Lower lobe of right lung (tissue), 2 donors: ENCODE measurements around the gene OSBPL2. TPM values are rescaled to one million over a fixed set of nuclear protein-coding genes. Genes with fewer than 3 reads are reported as not detected.

Source experiments
- ATAC-seq, 2 donors: fragments of 200-7000 bp; cut with Tn5 transposase; one replicate each; pipeline ENCODE4 v1.9.1; 2020 to 2022; ENCODE audit warnings: mild to moderate bottlenecking in 2 of 2, moderate library complexity in 2 of 2
- DNase-seq: peaks from one replicate; pipeline ENCODE4 v3.0.0-alpha.2; 2020
- H3K27ac ChIP-seq: fragments of 200-600 bp; one replicate; pipeline ENCODE4 v1.8.0; 2022
- H3K27me3 ChIP-seq: fragments of 200-600 bp; one replicate; pipeline ENCODE4 v1.8.0; 2022; ENCODE audit warnings: low read depth
- H3K36me3 ChIP-seq: fragments of 200-600 bp; one replicate; pipeline ENCODE4 v1.8.0; 2022; ENCODE audit warnings: mild to moderate bottlenecking
- H3K4me1 ChIP-seq: fragments of 200-600 bp; one replicate; pipeline ENCODE4 v1.8.0; 2022
- H3K4me3 ChIP-seq: fragments of 200-600 bp; one replicate; pipeline ENCODE4 v1.8.0; 2022; ENCODE audit warnings: mild to moderate bottlenecking
- H3K9me3 ChIP-seq: fragments of 200-600 bp; one replicate; pipeline ENCODE4 v1.8.0; 2022
- CTCF ChIP-seq: fragments of 200-600 bp; IDR thresholded peaks from one replicate; pipeline ENCODE4 v1.8.0; 2022; ENCODE audit warnings: antibody characterized with exemption, mild to moderate bottlenecking
- intact Hi-C: fragments of 100-400 bp; cut with DNase I; formaldehyde crosslinking; loops from one replicate; pipeline ENCODE4 v1.11.0; 2022
- total RNA-seq: library from RNA; stranded (reverse); fragmentation: NEBNext Ultra II Directional; extraction: Animal tissue kit (Norgen Biotek cat#: 25700); gene quantifications from one replicate; pipeline ENCODE4 v1.2.1, GENCODE V29; 2021
- donor health status: DM: no; HTN: yes; CAD: no; lungs with severe emphysema.

Gene OSBPL2
- total RNA-seq, 1 donor from 2014 or later = 56.0 TPM

DNA sequence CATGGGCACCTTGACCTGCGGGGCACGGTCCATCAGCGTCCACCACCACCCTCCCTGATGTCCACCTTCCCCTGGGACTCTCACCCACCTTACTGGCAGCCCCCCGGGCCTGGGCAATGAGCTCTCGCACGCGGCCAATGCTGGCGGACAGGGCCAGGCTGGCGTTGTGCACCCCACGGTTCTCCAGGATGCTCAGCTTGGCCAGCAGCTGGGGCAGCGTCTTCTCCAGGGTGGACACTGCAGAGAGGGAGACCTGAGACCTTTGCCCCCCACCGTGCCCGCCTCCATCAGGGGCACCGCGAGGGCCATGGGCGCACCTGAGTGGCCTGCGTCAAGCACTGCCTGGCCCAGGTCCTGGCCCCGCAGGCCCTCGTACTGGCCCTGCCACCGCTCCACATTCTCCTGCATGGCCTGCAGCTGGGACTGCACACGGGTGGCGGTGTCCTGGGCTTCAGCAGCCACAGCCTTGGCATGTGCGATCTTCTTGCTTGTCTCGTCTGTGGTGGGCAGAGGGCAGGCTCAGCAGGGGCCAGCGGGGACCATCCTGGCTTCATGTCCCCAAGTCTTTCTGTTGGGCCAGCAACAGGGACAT, 76.5 kb downstream of the OSBPL2 start:
- intact Hi-C loops = no loop called here
- Histone ChIP-seq H3K4me3 (no peak overlapping the region), H3K36me3 (peaks cover 88% of the 10 kb centered on the region), H3K27ac (no peak overlapping the region), H3K27me3 (no peaks in the 10 kb centered on the region), H3K9me3 (no peaks in the 10 kb centered on the region), H3K4me1 (no peaks in the 10 kb centered on the region)
- DNase-seq = no peak
- TF ChIP-seq CTCF = no peak
- ATAC-seq = no peak

DNA sequence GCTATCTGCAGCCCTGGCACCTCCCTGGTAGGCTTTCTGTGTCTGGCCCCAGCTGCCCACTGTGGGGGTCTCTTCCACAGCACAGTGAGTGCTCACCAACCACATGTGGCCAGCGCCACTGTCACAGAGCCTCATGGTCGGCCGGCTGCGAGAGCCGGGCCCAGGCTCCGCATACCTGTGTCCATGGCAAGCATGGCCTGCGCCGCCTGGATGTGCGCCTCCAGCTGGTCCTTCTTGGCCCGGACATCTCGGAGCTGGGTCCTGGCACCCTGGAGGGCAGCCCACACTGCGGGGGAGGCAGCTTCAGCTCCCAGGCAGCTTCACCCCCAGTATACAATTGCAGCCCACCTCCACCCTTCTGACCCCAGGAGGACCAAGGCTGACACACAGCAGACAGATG, 77.5 kb downstream of the OSBPL2 start:
- Histone ChIP-seq H3K4me1 (no peaks in the 10 kb centered on the region), H3K4me3 (no peak overlapping the region), H3K27me3 (no peaks in the 10 kb centered on the region), H3K27ac (no peak overlapping the region), H3K36me3 (peaks cover 88% of the 10 kb centered on the region), H3K9me3 (no peaks in the 10 kb centered on the region)
- ATAC-seq (no peak), DNase-seq (no peak)
- intact Hi-C loops = no loop called here
- no peak for TF ChIP-seq CTCF

- intact Hi-C loops = no loop called here
- no peaks in the 10 kb centered on the region for H3K9me3 ChIP-seq
- no peaks in the 10 kb centered on the region for H3K4me1 ChIP-seq
- TF ChIP-seq CTCF = no peak
- H3K4me3 ChIP-seq = no peak overlapping the region
- no peak for ATAC-seq
- no peaks in the 10 kb centered on the region for H3K27me3 ChIP-seq
- H3K27ac ChIP-seq = no peak overlapping the region
- H3K36me3 ChIP-seq = peaks cover 82% of the 10 kb centered on the region
- no peak for DNase-seq
These were observed 78.2 kb downstream of the OSBPL2 start for GRCh38 chr20:62316331-62317166.

GRCh38 chr20:62317167-62317655, 78.9 kb downstream of the OSBPL2 start:
- Histone ChIP-seq H3K9me3 (no peaks in the 10 kb centered on the region), H3K36me3 (peaks cover 81% of the 10 kb centered on the region), H3K27me3 (no peaks in the 10 kb centered on the region), H3K27ac (no peak overlapping the region), H3K4me1 (no peaks in the 10 kb centered on the region), H3K4me3 (no peak overlapping the region)
- no peak for TF ChIP-seq CTCF
- DNase-seq (no peak), ATAC-seq (no peak)
- intact Hi-C loops = no loop called here

DNA sequence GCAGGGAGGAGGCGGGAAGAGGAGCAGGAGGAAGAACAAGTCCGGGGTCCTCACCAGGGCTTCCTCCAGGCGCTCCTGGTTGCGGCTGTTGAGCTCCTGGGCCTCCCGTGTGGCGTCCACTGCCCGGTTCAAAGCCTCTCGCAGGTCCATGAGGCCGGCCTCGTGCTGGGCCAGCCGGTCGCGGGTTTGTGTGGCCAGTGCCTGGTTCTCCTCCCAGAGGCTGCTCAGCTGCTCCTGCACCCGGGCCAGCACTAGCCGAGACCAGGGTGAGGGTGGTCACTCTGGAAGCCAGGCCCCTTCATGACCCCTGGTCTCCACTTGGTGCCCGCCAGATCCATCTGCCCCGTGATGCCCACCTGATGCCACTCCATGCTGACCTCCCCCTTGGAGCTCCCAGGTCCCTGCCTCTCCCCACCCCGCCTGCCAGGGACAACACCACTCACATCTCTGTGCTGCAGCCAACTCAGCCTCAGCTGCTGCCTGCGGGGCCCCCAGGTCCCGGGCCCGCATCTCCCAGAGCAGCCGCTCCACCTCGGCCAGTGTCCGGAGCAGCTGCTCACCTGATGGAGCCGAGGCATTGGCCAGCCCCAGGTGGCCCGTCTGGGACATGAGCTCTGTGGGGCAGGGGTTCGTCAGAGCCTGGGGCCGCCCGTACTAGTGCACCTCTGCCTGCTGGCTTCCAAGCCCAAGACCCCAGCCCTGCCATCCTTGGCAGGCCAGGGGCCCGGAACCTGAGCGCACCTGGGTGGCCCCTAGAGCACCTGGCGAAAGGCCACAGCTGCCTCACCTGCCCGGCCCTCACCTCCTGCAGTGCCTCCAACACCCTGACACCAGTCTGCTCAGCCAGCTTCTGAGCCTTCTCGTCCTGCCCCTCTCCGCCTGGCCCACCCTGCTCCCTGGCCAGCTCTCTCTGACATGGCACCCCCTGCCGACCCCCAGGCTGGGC, 80.4 kb downstream of the OSBPL2 start:
- no peak for TF ChIP-seq CTCF
- intact Hi-C loops = no loop called here
- peaks cover 77% of the 10 kb centered on the region for H3K36me3 ChIP-seq

More for the DNA sequence above, 80.4 kb downstream of the OSBPL2 start:
- Histone ChIP-seq H3K9me3 (no peaks in the 10 kb centered on the region), H3K4me3 (no peak overlapping the region), H3K27me3 (no peaks in the 10 kb centered on the region), H3K27ac (no peak overlapping the region), H3K4me1 (no peaks in the 10 kb centered on the region)
- no peak for DNase-seq
- no peak for ATAC-seq
